PC-3 (cell line): ENCODE measurements around the gene ALDOA. TPM values are rescaled to one million over a fixed set of nuclear protein-coding genes. Genes with fewer than 3 reads are reported as not detected.
A peak's percentile ranks its signal among the peaks of the same experiment; 100 is the strongest.

Source experiments
- ATAC-seq: fragments of 200-7000 bp; cut with Tn5 transposase; 2 replicates; pipeline ENCODE4 v1.9.1; 2020; ENCODE audit warnings: mild to moderate bottlenecking, moderate library complexity
- BruUV-seq: library from RNA; stranded (reverse); fragments of 400-500 nt; replicated peaks from 2 replicates; lab custom pipeline; 2021; lab: Mats Ljungman, UMichigan
- CTCF ChIA-PET: fragments of 300-600 bp; sonication (Branson Sonifier 250); formaldehyde crosslinking; loops from one replicate; lab custom pipeline; 2022; ENCODE audit warnings: antibody characterized with exemption; lab: Charles Lee
- POLR2A ChIA-PET: fragments of 300-600 bp; sonication (Branson Sonifier 250); formaldehyde crosslinking; loops from one replicate; lab custom pipeline; 2022; ENCODE audit warnings: antibody characterized with exemption; ENCODE audit not compliant: unreplicated experiment; lab: Charles Lee
- DNase-seq: peaks from one replicate; pipeline ENCODE4 v3.0.0-alpha.2; 2015
- H2AFZ ChIP-seq: fragments of 300-600 bp; sonication (generic); 2 replicates; pipeline ENCODE4 v1.6.0; 2016; ENCODE audit warnings: antibody characterized with exemption, low read length
- H3F3A ChIP-seq: fragments of 300-600 bp; sonication (generic); one replicate; pipeline ENCODE4 v1.6.0; 2017; ENCODE audit warnings: antibody characterized with exemption, low read length, control low read depth, mild to moderate bottlenecking; ENCODE audit not compliant: unreplicated experiment
- H3K27ac ChIP-seq: fragments of 300-600 bp; sonication (generic); 2 replicates; pipeline ENCODE4 v1.5.1; 2016; ENCODE audit warnings: mild to moderate bottlenecking, low read length
- H3K27me3 ChIP-seq: fragments of 300-600 bp; sonication (generic); 2 replicates; pipeline ENCODE4 v1.6.1; 2016; ENCODE audit warnings: low read length, mixed read lengths
- H3K36me3 ChIP-seq: fragments of 300-600 bp; sonication (generic); 2 replicates; pipeline ENCODE4 v1.6.1; 2016; ENCODE audit warnings: low read depth, mixed run types, low read length, mixed read lengths
- H3K4me1 ChIP-seq: fragments of 300-600 bp; sonication (generic); 2 replicates; pipeline ENCODE4 v1.5.1; 2016; ENCODE audit warnings: low read length; ENCODE audit not compliant: insufficient read depth
- H3K4me2 ChIP-seq: fragments of 300-600 bp; sonication (generic); 2 replicates; pipeline ENCODE4 v1.6.0; 2016; ENCODE audit warnings: low read length
- H3K4me3 ChIP-seq: fragments of 300-600 bp; sonication (generic); 2 replicates; pipeline ENCODE4 v1.5.1; 2016; ENCODE audit warnings: mild to moderate bottlenecking, low read length, mixed read lengths
- H3K79me2 ChIP-seq: fragments of 300-600 bp; sonication (generic); 2 replicates; pipeline ENCODE4 v1.6.1; 2017; ENCODE audit warnings: low read length, mixed read lengths
- H3K9ac ChIP-seq: fragments of 300-600 bp; sonication (generic); 2 replicates; pipeline ENCODE4 v1.6.0; 2016; ENCODE audit warnings: mild to moderate bottlenecking, low read length
- H3K9me2 ChIP-seq: fragments of 300-600 bp; sonication (generic); replicated peaks from 2 replicates; pipeline ENCODE4 v1.6.1; 2016; ENCODE audit warnings: mixed run types, low read length, mixed read lengths
- H3K9me3 ChIP-seq: fragments of 300-600 bp; sonication (generic); 2 replicates; pipeline ENCODE4 v1.6.1; 2016; ENCODE audit warnings: low read length, mixed read lengths
- H4K20me1 ChIP-seq: fragments of 300-600 bp; sonication (generic); 2 replicates; pipeline ENCODE4 v1.6.1; 2016; ENCODE audit warnings: low read length, mixed read lengths
- EZH2 ChIP-seq: fragments of 300-600 bp; sonication (generic); IDR thresholded peaks from one replicate; pipeline ENCODE4 v1.6.1; 2017; ENCODE audit warnings: antibody characterized with exemption, mild to moderate bottlenecking, low read length; ENCODE audit not compliant: unreplicated experiment
- EZH2phosphoT487 ChIP-seq: fragments of 300-600 bp; sonication (generic); IDR thresholded peaks from 2 replicates; pipeline ENCODE4 v1.6.1; 2018; ENCODE audit warnings: mild to moderate bottlenecking, antibody characterized with exemption, low read length, borderline replicate concordance
- intact Hi-C: fragments of 100-400 bp; cut with micrococcal nuclease; formaldehyde crosslinking; loops from 2 replicates; pipeline ENCODE4 v1.9.0; 2023
- total RNA-seq: library from RNA; depleted of rRNA; stranded (reverse); fragments of >200 nt; gene quantifications from 2 replicates; pipeline ENCODE4 v1.2.3, GENCODE V29; 2014
- TF ChIP-seq, protein P1 (sequence below): fragments of 300-600 bp; sonication (generic); conservative IDR thresholded peaks from 2 replicates; pipeline ENCODE4 v1.5.1; 2017; ENCODE audit warnings: antibody characterized with exemption, low read depth, mild to moderate bottlenecking, low read length

ALDOA gene
- total RNA-seq, 1 experiment from 2014 or later: 2,048 TPM

DNA sequence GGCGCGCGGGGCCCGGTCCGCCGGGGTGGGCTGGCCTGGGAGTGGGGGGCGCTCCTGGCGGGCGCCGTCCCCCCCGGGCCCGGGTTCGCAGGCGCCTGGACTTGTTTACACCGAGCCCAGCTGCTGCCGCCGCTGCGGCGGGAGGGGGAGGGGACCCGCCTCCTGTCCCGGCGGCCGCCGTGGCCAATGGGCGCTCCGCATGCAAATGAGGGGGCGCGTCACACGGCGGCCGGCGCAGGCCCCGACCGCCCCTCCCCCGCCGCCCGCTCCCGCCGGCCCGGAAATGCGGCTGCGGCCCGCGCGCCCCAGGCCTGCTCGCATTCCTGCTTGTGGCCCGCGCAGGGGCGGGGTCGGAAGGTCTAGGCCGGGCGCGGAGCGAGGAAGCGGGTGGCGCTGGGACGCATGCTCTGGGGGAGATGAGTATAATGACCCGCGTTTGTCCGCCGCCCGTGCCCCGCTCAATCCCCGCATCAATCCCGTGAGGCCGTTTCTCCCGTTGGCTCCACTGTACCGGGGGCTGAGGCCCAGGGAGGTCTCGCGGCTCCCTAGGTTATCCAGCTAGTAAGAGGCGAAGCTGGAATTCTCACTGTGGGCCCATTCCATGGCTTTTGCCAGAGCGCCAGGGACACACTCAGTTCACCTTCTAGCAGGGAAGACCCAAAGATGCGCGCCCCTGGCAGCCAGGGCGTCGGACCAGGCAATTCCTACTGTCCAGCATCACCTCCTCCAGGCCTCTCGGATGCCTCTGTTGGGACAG is 30.7 kb downstream of the ALDOA start, which contains the start of gene YPEL3:
Gene YPEL3, minus strand, starts transcription at position 109 of the 757 bp plus-strand sequence. CDS start 731 bp downstream, outside the sequence.
- TF ChIP-seq, protein P1, sequence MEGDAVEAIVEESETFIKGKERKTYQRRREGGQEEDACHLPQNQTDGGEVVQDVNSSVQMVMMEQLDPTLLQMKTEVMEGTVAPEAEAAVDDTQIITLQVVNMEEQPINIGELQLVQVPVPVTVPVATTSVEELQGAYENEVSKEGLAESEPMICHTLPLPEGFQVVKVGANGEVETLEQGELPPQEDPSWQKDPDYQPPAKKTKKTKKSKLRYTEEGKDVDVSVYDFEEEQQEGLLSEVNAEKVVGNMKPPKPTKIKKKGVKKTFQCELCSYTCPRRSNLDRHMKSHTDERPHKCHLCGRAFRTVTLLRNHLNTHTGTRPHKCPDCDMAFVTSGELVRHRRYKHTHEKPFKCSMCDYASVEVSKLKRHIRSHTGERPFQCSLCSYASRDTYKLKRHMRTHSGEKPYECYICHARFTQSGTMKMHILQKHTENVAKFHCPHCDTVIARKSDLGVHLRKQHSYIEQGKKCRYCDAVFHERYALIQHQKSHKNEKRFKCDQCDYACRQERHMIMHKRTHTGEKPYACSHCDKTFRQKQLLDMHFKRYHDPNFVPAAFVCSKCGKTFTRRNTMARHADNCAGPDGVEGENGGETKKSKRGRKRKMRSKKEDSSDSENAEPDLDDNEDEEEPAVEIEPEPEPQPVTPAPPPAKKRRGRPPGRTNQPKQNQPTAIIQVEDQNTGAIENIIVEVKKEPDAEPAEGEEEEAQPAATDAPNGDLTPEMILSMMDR: no peak
- TF ChIP-seq EZH2 (no peak), EZH2phosphoT487 (no peak)
- Histone ChIP-seq H3K4me1 (peaks cover 11% of the 10 kb centered on the region), H3K36me3 (no peaks in the 10 kb centered on the region; the same call in 1 of the 2 replicates), H4K20me1 (no peaks in the 10 kb centered on the region), H3K9ac (no peak within 1 kb of the TSS), H3K4me3 (peak within 1 kb of the TSS; percentile 40), H3K9me3 (peaks cover 5% of the 10 kb centered on the region; the same call in 1 of the 2 replicates), H3K4me2 (peak within 1 kb of the TSS; percentile 68), H3K27ac (no peak within 1 kb of the TSS), H3F3A (no peaks in the 10 kb centered on the region), H3K9me2 (no peaks in the 10 kb centered on the region), H2AFZ (peak within 1 kb of the TSS; percentile 71; the same call in 1 of the 2 replicates), H3K79me2 (no peaks in the 10 kb centered on the region), H3K27me3 (no peaks in the 10 kb centered on the region)
- CTCF ChIA-PET: no interaction called here
- ATAC-seq (peak; percentile 60), DNase-seq (peak; percentile 78)
- POLR2A ChIA-PET: no interaction called here
- intact Hi-C loops: no loop called here
- TSS peak; percentile 78 for BruUV-seq

DNA sequence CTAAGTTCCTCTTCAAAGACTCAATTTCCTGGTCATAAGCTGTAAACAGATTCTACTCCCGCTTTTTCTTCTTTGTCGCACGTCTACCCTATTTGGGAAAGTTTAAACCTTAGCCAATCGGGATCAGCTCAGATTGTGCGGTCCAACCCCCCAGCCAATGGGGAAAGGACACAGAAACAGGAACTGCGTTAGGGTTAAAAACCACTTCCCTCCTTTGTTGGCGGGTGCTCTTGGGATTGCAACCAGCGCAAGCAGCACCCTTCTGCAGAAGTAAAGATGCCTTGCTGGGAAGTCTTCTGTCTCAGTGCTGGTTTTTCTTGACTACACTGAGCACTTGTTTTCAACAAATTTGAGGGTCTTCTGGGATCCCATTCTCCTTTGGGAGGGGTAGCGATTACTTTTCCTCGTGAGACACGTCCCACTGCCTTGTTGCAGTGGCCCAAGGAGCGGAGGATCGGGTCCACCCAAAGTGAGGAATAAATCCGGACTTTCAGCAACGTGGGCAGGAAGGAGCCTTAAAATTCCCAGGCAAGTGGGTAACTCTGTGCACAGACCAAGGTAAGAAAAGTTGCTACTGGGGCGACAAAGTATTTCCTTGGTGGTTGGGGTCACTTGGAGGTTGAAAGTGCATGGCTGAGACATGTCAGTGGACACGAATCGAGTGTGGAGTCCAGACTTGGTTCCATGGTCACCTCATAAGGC is 31.5 kb downstream of the ALDOA start:
- no peaks in the 10 kb centered on the region for H3K27me3 ChIP-seq
- no peak overlapping the region for H3K4me3 ChIP-seq
- BruUV-seq: no TSS peak
- no peaks in the 10 kb centered on the region; the same call in 1 of the 2 replicates for H3K36me3 ChIP-seq
- ATAC-seq: no peak
- no peak for TF ChIP-seq EZH2
- TF ChIP-seq, protein P1: no peak
- TF ChIP-seq EZH2phosphoT487: no peak
- intact Hi-C loops: no loop called here
- H4K20me1 ChIP-seq: no peaks in the 10 kb centered on the region
- ChIA-PET CTCF (no interaction called here), POLR2A (no interaction called here)
- H3K27ac ChIP-seq: no peak overlapping the region
- no peaks in the 10 kb centered on the region for H3K79me2 ChIP-seq
- no peak for DNase-seq
- 0 out of 2 replicates have a peak overlapping the region, but pooled peaks have one; percentile 71 for H2AFZ ChIP-seq
- H3K9ac ChIP-seq: no peak overlapping the region
- no peaks in the 10 kb centered on the region for H3K9me2 ChIP-seq
- H3K4me2 ChIP-seq: no peak overlapping the region
- no peaks in the 10 kb centered on the region for H3F3A ChIP-seq
- peaks cover 5% of the 10 kb centered on the region; the same call in 1 of the 2 replicates for H3K9me3 ChIP-seq
- peaks cover 8% of the 10 kb centered on the region; the same call in 1 of the 2 replicates for H3K4me1 ChIP-seq
